HG02610 (cell line): ENCODE data around the gene NUP50.

Experiments
- ATAC-seq: cut with Tn5 transposase; IDR thresholded peaks from one replicate; pipeline ENCODE4 v1.9.1; 2021; ENCODE audit warnings: mild to moderate bottlenecking, moderate library complexity; ENCODE audit not compliant: unreplicated experiment

The NUP50 gene

GRCh38 chr22:45227645-45228400, 64.1 kb downstream of the NUP50 start:
- no peak for ATAC-seq

GRCh38 chr22:45228401-45228754, 64.7 kb downstream of the NUP50 start:
- ATAC-seq: no peak

- no peak for ATAC-seq
Observed at GRCh38 chr22:45229181-45229580, 65.5 kb downstream of the NUP50 start.

- no peak for ATAC-seq
Observed at GRCh38 chr22:45230026-45230721, 66.4 kb downstream of the NUP50 start.

DNA sequence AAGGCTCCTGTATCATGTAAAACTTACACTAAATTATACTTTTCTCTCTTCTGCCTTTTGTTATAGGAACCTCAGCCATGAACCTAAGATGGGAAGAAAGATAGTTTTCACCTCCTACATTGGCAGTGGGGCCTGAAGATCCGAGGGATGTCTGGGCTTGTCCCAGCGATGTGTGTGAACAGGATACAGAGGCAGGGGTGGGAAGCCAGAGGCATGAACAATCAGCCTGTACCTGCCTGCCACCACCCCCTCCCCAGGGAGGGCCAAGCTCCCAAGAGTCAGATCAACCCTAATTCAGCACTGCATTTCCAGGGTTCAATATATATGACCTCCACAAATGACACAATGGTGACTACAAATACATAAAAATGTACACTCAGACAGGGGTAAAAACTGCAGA, 67.6 kb downstream of the NUP50 start:
- ATAC-seq: no peak

DNA sequence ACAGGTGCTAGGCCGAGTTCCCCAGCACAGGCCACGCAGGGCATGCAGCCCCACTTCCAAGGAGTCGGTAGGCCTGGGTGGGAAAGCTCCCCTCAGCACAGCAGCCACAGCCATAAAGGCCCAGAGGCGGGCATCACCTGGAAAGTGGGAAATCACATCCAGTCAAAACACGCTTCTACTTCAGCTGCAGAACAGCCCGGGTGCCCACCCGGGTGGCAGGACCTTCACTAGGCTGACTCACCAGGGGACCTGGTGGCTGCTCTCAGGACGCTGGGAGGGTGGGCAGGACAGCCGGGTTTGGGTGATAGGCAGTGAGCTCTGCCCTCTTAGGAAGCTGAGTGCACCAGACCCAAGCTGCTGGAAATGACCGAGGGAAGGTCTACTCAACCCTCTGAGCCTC, 69.7 kb downstream of the NUP50 start:
- ATAC-seq: no peak

DNA sequence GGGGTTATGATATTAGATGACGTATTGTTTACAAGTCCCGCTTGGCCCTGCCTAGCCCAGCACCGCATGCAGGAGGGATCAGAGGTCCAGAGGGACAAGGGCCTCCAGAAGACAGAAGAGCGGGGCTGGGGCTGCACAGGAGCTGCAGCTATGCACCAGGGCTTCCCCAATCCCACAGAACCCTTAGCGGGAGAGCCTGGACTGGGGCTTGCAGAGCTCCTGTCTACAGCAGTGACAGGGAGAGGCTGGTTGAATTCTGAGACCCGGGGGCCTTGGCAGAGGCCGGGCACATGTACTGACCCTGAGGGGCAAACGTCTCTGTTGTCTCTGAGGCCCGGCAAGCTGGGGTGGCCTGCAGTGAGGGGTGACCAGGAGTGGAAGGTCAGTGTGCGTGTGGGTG, 70.1 kb downstream of the NUP50 start:
- no peak for ATAC-seq

DNA sequence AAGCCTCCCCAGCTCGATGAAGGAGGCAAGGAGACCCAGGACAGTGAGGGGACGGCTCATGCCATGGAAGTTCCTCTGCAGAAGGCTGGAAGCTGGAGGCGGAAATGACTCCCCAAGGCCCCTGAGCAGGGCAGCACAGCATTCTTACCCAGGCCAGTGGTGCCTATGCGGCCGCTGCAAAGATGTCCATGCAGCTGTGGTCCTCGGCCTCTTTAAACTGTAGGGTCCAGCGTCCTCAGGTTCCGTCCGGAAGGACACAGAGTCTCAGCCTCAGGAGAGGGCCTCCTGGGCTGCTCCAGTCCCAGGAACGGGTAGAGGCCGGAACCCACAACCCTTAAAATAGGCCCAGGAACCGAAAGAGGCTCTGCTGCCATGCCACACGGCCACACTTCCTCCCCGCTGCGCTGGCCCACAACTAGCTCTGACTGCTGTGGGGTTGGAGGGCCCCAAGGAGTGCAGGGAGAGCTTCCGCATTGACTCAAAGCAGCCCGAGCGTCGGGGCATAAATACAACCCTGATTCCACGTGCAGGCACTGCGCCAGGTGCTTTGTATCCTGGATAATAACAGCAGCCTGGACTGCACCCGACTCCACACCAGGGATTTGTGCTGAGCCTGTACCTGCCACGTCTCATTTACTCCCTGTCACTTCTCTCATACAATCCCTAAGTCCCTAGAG, 71.5 kb downstream of the NUP50 start:
- peak; percentile 74 for ATAC-seq

GRCh38 chr22:45235851-45236342, 72.2 kb downstream of the NUP50 start:
- no peak for ATAC-seq

DNA sequence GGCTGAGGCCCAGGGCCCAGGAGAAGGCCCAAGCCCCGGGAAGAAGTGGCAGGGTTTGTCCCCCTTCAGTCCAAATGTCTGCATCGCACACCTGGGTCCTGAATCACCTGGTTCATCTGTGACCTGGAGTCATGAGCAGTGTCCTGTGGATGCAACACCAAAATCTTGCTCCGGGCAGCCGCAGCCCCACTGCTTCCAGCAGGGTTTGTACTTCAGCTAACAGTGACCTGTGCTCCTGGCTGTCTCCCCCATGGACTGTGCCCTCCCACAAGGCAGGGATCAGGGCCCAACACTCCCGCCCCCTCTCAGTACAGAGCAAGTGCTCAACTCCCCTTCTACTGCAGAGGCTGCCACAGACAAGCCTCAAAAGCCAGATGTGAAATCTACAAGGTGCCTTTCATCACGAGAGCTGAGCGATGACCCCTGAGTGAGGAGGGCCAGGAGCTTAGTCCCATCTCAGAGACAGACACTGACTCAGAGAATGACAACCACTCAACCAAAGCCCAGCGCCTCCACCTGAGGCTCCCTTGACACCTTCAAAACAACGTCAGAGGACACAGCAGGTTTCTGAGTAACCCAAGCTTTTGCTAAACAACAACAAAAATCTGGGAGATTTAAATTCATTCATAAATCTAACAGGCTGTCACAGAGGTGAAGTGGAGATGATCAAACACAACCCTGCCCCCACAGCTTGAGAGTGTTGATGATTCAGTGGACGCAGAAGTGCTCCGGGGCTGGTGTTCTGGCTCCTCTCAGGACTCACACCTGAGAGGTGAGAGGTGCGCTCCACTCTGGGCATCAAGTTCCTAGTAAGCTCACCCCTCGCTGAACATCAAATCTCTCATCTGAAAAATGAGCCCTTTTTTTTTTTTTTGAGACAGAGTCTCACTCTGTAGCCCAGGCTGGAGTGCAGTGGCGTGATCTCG, 73.6 kb downstream of the NUP50 start:
- no peak for ATAC-seq
